Measurements from ENCODE around the gene TBC1D13. TPM values are rescaled to one million over a fixed set of nuclear protein-coding genes. Genes with fewer than 3 reads are reported as not detected.

Gene TBC1D13
- total and polyA plus RNA-seq, 2 of the 4 experiments (the other 2 are of a cell fraction), result 9.1 to 26.4 TPM

DNA sequence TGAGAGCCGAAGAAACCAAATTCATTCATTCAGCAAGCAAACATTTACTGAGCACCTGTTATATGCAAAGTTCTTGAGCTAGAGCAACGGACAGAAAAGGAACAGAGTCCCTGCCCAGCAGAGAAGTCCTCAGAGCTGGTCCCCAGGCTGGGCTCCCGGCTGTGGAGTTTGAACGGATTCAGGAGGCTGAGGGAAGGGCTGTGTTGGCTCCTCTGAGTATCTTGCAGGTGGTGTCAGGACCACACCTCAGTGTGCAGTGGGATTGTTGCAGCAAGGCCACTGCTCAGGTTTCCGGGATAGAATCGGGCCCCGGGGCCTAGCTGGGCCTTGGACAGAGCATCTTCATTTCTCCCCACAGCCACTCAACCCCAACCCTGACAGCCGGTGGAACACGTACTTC lies 5.1 kb downstream of the TBC1D13 start:
- BruUV-seq (replicated peaks), result no TSS peak
- no peak for TF ChIP-seq CEBPB (IDR thresholded peaks at IDR 0.05; ENCODE audit: low read depth, low read length)
- TF ChIP-seq MXI1 (IDR thresholded peaks at IDR 0.05; ENCODE audit: borderline replicate concordance, low read depth, low read length), result no peak
- TF ChIP-seq SMC3 (IDR thresholded peaks at IDR 0.05; ENCODE audit: low read depth, low read length), result no peak
- no peak for TF ChIP-seq FOS (IDR thresholded peaks at IDR 0.05; ENCODE audit: low read depth, low read length)
- TF ChIP-seq CHD1 (IDR thresholded peaks at IDR 0.05; ENCODE audit: low read depth, low read length), result no peak
- no peak for TF ChIP-seq RFX5 (IDR thresholded peaks at IDR 0.05; ENCODE audit: low read depth, low read length)
- no peak for TF ChIP-seq BHLHE40 (IDR thresholded peaks at IDR 0.05; ENCODE audit: low read depth, low read length)
- no peak for TF ChIP-seq RAD21 (IDR thresholded peaks at IDR 0.05; ENCODE audit: low read length)
- TF ChIP-seq RCOR1 (IDR thresholded peaks at IDR 0.05; ENCODE audit: insufficient replicate concordance, low read length), result no peak
- TF ChIP-seq NFE2L2 (IDR thresholded peaks at IDR 0.05; ENCODE audit: low read depth, low read length), result no peak
- TF ChIP-seq MAFK (IDR thresholded peaks at IDR 0.05; ENCODE audit: low read depth, low read length), result no peak
- TF ChIP-seq, protein P1, sequence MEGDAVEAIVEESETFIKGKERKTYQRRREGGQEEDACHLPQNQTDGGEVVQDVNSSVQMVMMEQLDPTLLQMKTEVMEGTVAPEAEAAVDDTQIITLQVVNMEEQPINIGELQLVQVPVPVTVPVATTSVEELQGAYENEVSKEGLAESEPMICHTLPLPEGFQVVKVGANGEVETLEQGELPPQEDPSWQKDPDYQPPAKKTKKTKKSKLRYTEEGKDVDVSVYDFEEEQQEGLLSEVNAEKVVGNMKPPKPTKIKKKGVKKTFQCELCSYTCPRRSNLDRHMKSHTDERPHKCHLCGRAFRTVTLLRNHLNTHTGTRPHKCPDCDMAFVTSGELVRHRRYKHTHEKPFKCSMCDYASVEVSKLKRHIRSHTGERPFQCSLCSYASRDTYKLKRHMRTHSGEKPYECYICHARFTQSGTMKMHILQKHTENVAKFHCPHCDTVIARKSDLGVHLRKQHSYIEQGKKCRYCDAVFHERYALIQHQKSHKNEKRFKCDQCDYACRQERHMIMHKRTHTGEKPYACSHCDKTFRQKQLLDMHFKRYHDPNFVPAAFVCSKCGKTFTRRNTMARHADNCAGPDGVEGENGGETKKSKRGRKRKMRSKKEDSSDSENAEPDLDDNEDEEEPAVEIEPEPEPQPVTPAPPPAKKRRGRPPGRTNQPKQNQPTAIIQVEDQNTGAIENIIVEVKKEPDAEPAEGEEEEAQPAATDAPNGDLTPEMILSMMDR (conservative IDR thresholded peaks at IDR 0.05; ENCODE audit: low read depth, low read length), result no peak
- H2AFZ ChIP-seq (replicated peaks; ENCODE audit: low read length, poor library complexity), result no peak overlapping the region
- ATAC-seq (ENCODE audit: low read depth) (no peak), DNase-seq (no peak)
- H3K9me1 ChIP-seq (ENCODE audit: insufficient read depth, low read length), result no peaks in the 10 kb centered on the region
- H3K36me3 ChIP-seq (ENCODE audit: control insufficient read depth, insufficient read depth, low read length), result peaks cover 49% of the 10 kb centered on the region
- H3K27me3 ChIP-seq (ENCODE audit: control insufficient read depth, insufficient read depth, low read length), result no peaks in the 10 kb centered on the region
- no peak overlapping the region for H2BK120ac ChIP-seq (ENCODE audit: low read depth, low read length)
- H3K27ac ChIP-seq (ENCODE audit: insufficient read depth, low read length), result no peak overlapping the region
- H3K56ac ChIP-seq (ENCODE audit: extremely low read depth, insufficient read depth, low read length), result no peak overlapping the region
- H3K4ac ChIP-seq (ENCODE audit: low read depth, low read length), result no peak overlapping the region
- H2AK9ac ChIP-seq (replicated peaks; ENCODE audit: low read depth, low read length, poor library complexity), result peak overlapping the region; percentile 16
- no peak overlapping the region for H2AK5ac ChIP-seq (ENCODE audit: low read depth, low read length)
- no peak overlapping the region for H4K5ac ChIP-seq (ENCODE audit: low read depth, low read length)
- no peak overlapping the region for H3K4me2 ChIP-seq (ENCODE audit: low read depth, low read length)
- H3K9me3 ChIP-seq (ENCODE audit: control insufficient read depth, insufficient read depth, low read length), result no peaks in the 10 kb centered on the region
- no peak overlapping the region for H4K8ac ChIP-seq (ENCODE audit: low read depth in 2 of 2, low read length in 2 of 2)
- no peak overlapping the region for H3K18ac ChIP-seq (ENCODE audit: low read depth, low read length)
- H3K23ac ChIP-seq (ENCODE audit: low read depth, low read length), result no peak overlapping the region
- no peak overlapping the region for H4K91ac ChIP-seq (ENCODE audit: insufficient read depth, low read depth, low read length)
- in situ Hi-C loops (cut with MboI; ENCODE audit: low sequenced_read_pairs), result no loop called here
- CTCF ChIA-PET, result interaction anchor here (1.1 kb wide), 1 partner anchor 157 kb away, joined by 5 read pairs; no protein-coding TSS in a partner anchor
- peaks cover 13 to 40% of the 10 kb centered on the region in 2 experiments for H3K79me1 ChIP-seq (ENCODE audit: low read depth in 1 of 2, low read length in 2 of 2)
- intact Hi-C loops (cut with micrococcal nuclease), result no loop called here
- H2BK15ac ChIP-seq (ENCODE audit: low read depth, low read length), result no peak overlapping the region
- dilution Hi-C loops (cut with HindIII; ENCODE audit: low sequenced_read_pairs, unreplicated experiment), result no loop called here
- H2BK5ac ChIP-seq (ENCODE audit: low read depth, low read length, poor library complexity, severe bottlenecking), result no peak overlapping the region
- no peak overlapping the region for H3K9ac ChIP-seq (ENCODE audit: low read depth, low read length)
- POLR2A ChIA-PET (ENCODE audit: unreplicated experiment), result no interaction called here
- H3K4me1 ChIP-seq (ENCODE audit: control insufficient read depth, insufficient read depth, low read length), result no peaks in the 10 kb centered on the region
- H4K20me1 ChIP-seq (ENCODE audit: insufficient read depth, low read length), result 0 out of 2 replicates have a peak, but pooled peaks cover 5% of the 10 kb centered on the region
- H2BK20ac ChIP-seq (ENCODE audit: low read depth, low read length), result no peak overlapping the region
- 91% methylated on average over 8 of the region's 9 CpGs; no CpG with 5 or more reads in 1 of the 2 experiments for WGBS, 2 experiments (ENCODE audit: extremely low coverage in 2 of 2, insufficient read length in 1 of 2)
- no peak overlapping the region for H3K4me3 ChIP-seq (ENCODE audit: insufficient read depth, low read depth, low read length)
- no peak overlapping the region for H3K14ac ChIP-seq (replicated peaks; ENCODE audit: low read depth, low read length)

Data from IMR-90 (cell line).